ENCODE data around the gene PRSS22. TPM values are rescaled to one million over a fixed set of nuclear protein-coding genes. Genes with fewer than 3 reads are reported as not detected.

The PRSS22 gene
- total RNA-seq, 1 donor from 2014 or later = 23.3 TPM

DNA sequence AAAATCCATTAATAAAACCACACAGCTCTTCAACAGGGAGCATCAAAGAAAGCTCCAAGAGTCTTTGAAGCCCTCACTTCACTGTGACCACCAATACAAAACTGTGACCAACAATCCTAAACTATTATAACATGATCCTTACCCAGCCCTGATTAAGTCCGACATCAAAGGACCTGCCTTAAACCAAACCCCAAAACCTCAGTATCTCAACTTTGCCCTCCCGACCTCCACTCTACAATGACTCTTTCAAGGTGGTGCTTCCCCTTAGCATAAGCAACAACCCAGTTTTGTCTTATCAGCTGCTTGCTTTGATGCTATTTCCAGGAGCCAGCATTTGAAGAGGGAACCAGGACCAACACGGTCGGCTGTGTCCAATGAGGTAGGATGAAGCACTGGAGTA is 8.5 kb upstream of the PRSS22 start:
- DNase-seq (ENCODE audit: low spot score, unreplicated experiment) = no peak
- Mint-ChIP-seq H3K36me3 (ENCODE audit: insufficient read depth) (no peaks in the 10 kb centered on the region), H3K4me1 (ENCODE audit: low read depth) (no peaks in the 10 kb centered on the region), H3K9me3 (ENCODE audit: low read depth) (no peaks in the 10 kb centered on the region), H3K27me3 (peaks cover 47% of the 10 kb centered on the region), H3K4me3 (ENCODE audit: low read depth) (peak overlapping the region; percentile 27), H3K27ac (peak overlapping the region; percentile 30)
- TF ChIP-seq, protein P1, sequence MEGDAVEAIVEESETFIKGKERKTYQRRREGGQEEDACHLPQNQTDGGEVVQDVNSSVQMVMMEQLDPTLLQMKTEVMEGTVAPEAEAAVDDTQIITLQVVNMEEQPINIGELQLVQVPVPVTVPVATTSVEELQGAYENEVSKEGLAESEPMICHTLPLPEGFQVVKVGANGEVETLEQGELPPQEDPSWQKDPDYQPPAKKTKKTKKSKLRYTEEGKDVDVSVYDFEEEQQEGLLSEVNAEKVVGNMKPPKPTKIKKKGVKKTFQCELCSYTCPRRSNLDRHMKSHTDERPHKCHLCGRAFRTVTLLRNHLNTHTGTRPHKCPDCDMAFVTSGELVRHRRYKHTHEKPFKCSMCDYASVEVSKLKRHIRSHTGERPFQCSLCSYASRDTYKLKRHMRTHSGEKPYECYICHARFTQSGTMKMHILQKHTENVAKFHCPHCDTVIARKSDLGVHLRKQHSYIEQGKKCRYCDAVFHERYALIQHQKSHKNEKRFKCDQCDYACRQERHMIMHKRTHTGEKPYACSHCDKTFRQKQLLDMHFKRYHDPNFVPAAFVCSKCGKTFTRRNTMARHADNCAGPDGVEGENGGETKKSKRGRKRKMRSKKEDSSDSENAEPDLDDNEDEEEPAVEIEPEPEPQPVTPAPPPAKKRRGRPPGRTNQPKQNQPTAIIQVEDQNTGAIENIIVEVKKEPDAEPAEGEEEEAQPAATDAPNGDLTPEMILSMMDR (IDR thresholded peaks at IDR 0.05; ENCODE audit: unreplicated experiment) = no peak

DNA sequence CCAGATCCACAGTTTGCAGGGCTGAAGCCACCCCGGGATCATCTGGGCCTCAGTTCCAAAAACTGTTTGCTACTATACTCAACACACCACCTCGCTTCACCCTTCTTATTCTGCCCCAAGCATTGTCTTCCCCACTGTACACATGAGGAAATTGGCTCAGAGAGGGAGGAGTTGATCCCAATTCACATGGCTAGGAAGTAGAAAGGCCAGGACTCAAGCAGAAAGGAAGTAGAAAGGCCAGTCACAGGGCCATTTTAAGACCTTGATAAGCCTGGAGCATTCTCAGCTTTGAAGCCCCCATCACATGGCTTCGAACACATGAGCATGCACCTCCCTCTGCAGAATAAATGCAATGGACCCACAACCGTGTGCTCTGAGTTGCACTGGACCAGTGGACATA is 7.7 kb upstream of the PRSS22 start:
- DNase-seq (ENCODE audit: low spot score, unreplicated experiment) = no peak
- Mint-ChIP-seq H3K27ac (no peak overlapping the region), H3K36me3 (ENCODE audit: insufficient read depth) (no peaks in the 10 kb centered on the region), H3K4me3 (ENCODE audit: low read depth) (no peak overlapping the region), H3K4me1 (ENCODE audit: low read depth) (no peaks in the 10 kb centered on the region), H3K9me3 (ENCODE audit: low read depth) (no peaks in the 10 kb centered on the region), H3K27me3 (peaks cover 46% of the 10 kb centered on the region)
- TF ChIP-seq, protein P1 (IDR thresholded peaks at IDR 0.05; ENCODE audit: unreplicated experiment) = no peak

DNA sequence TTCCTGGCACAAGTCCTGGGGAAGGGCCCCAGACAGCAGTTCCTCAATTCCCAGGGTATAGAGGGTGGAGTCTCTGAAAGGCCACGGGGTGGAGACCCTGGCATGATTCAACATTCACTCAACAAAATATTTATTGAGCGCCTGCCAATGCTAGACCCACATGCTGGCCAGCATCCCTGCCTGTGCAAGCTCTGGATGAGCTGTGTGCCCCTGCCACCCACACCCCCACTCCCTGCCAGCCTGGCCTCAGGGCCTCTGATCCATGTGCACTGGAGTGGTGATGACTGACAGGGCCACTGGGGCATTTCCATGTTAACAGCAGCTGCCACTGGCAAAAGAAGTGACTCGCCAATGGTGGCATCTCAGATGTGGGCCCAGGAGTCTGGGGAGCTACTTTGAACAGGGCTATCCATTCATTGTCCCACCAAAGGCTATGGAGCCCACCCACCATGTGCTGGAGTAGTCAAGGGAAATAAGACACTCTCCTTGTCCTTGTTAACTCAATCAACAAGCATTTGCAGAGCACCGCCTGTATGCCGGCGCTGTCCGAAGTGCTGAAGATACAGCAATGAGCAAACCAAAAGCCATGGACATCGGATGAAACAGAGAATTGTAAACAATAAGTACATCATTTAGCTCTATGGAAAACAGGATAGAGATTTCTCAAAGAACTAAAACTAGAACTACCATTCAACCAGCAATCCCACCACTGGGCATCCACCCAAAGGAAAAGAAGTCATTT is 3.0 kb upstream of the PRSS22 start:
- Mint-ChIP-seq H3K4me1 (ENCODE audit: low read depth) (peaks cover 4% of the 10 kb centered on the region), H3K36me3 (ENCODE audit: insufficient read depth) (no peaks in the 10 kb centered on the region), H3K9me3 (ENCODE audit: low read depth) (no peaks in the 10 kb centered on the region), H3K27ac (no peak overlapping the region), H3K27me3 (peaks cover 26% of the 10 kb centered on the region), H3K4me3 (ENCODE audit: low read depth) (no peak overlapping the region)
- DNase-seq (ENCODE audit: low spot score, unreplicated experiment) = no peak
- TF ChIP-seq, protein P1 (IDR thresholded peaks at IDR 0.05; ENCODE audit: unreplicated experiment) = no peak

DNA sequence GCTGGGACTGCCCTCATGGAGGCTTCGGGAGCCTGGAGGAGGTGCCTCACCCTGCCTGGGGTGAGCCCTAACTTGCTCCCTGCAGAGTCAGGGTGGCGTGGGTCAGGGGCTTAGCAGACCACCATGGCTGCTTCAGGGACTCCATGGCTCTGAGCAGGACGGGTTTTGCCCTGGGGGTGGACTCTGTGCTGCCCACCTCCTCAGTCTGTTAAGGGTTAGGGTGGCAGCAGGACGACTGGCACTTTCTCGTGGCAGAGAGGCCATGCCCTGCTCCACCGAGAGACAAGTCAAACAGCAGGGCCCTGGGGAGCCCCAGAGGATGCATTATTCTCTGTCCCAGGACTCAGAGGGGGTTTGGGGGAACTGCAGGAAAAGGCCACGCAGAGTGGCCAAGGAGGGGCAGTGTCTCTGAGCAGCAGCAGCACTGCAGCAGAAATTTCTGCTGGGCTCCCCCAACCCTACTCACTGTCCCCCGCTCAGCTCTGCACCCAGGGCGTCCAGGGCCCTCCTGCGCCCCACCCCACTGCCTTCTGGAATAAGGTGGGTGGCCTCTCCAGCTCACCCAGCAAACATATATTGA is 1.8 kb upstream of the PRSS22 start:
- Mint-ChIP-seq H3K9me3 (ENCODE audit: low read depth) (peaks cover under 1% of the 10 kb centered on the region), H3K36me3 (ENCODE audit: insufficient read depth) (peaks cover 2% of the 10 kb centered on the region), H3K27ac (no peak overlapping the region), H3K4me3 (ENCODE audit: low read depth) (no peak overlapping the region), H3K4me1 (ENCODE audit: low read depth) (peaks cover 4% of the 10 kb centered on the region), H3K27me3 (peaks cover 15% of the 10 kb centered on the region)
- TF ChIP-seq, protein P1 (IDR thresholded peaks at IDR 0.05; ENCODE audit: unreplicated experiment) = no peak
- DNase-seq (ENCODE audit: low spot score, unreplicated experiment) = no peak

DNA sequence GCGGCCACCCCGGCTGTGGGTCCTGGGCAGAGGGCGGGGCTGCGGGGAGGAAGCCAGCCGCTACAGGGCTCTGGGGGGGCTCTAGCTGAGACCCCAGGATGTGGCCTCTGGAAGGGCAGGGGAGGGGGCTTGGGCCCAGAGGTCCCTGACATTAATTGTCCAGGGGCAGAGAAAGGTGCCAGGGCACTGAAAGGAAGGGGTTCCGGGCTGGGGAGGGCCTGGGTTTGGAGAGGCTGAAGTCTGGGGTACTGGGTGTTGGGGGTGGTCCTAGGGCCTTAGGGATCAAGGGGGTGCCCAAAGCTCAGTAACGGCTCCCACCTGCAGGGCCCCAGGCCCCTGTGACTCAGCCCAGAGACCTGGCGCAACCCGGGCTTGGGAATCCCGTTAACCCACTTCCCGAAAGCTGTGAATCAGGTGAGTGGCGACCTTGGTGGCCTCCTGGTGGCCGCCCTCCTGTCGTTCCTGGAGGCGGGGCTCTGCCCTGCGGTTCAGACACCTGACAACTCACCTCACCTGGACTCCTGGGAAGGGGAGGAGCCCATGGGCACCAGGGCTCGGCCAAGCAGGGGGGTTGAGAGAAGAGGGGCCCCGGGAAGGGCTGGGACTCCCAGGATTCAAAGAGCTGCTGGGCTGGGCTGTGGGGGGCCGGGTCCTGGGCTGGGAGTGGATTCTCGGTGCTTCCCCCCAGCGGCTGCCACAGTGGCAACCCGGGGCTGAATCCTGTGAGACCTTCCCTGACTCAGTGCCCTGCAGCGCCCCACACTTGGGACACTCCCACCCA is 465 bp upstream of the PRSS22 start:
- peak; percentile 74 for DNase-seq (ENCODE audit: low spot score, unreplicated experiment)
- Mint-ChIP-seq H3K9me3 (ENCODE audit: low read depth) (peaks cover 7% of the 10 kb centered on the region), H3K27me3 (peaks cover 5% of the 10 kb centered on the region), H3K4me1 (ENCODE audit: low read depth) (peaks cover 4% of the 10 kb centered on the region), H3K4me3 (ENCODE audit: low read depth) (peak overlapping the region; percentile 88), H3K36me3 (ENCODE audit: insufficient read depth) (peaks cover 11% of the 10 kb centered on the region), H3K27ac (peak overlapping the region; percentile 91)
- TF ChIP-seq, protein P1 (IDR thresholded peaks at IDR 0.05; ENCODE audit: unreplicated experiment) = peak; percentile 49

Measured in progenitor cell of endocrine pancreas (in vitro differentiated cells).